ENCODE data around the gene CCDC196.

Gene CCDC196, protein sequence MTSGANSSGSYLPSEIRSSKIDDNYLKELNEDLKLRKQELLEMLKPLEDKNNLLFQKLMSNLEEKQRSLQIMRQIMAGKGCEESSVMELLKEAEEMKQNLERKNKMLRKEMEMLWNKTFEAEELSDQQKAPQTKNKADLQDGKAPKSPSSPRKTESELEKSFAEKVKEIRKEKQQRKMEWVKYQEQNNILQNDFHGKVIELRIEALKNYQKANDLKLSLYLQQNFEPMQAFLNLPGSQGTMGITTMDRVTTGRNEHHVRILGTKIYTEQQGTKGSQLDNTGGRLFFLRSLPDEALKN

DNA sequence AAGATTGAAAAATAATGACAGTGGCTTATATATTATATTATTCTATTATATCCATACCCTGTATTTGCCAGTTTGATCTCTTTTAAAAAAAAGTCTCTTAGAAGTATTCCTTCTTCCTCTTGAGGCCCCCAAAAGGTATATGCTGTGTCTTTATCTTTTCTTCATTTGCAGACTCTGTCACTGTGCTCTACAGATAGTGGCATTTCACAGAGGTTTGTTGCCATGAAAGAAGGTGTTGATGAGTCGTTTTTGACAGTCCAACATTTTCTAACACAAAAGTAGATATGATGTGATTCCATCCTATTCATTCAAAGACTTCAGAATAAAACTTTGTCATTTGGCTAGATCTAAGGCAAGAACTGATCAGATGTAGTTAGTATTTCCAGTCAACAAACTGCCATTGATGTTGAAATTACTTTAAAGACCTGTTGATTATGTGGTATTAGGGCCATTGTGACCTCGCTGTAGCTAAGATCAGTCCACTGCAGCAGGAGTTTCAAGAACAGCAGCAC, at the start of gene CCDC196:
Gene CCDC196 (plus strand): TSS at position 462 of the 512 bp plus-strand sequence. CDS start 132 bp downstream, outside the sequence.
- no peak for DNase-seq (ENCODE audit: low read depth)

DNA sequence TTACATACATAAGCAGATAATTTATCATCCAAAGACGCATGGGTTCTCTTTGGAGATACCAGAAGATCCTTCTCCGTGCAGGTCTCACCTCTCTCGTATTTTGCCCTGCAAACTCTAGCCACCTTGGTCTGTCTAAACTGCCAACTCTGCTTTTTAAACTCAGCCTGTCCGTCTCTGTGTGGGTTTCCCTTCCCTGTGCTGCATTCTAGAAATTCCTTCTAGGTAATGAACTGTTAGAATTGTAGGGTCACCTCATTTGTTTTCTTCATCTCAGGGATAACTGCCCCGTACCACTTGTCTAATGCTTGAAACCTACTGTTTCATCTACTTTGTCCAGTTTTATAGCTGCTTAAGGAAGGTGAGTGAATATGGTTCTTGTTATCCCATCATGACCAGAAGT, 45.4 kb upstream of the CCDC196 start:
- DNase-seq (ENCODE audit: low read depth) = no peak

DNA sequence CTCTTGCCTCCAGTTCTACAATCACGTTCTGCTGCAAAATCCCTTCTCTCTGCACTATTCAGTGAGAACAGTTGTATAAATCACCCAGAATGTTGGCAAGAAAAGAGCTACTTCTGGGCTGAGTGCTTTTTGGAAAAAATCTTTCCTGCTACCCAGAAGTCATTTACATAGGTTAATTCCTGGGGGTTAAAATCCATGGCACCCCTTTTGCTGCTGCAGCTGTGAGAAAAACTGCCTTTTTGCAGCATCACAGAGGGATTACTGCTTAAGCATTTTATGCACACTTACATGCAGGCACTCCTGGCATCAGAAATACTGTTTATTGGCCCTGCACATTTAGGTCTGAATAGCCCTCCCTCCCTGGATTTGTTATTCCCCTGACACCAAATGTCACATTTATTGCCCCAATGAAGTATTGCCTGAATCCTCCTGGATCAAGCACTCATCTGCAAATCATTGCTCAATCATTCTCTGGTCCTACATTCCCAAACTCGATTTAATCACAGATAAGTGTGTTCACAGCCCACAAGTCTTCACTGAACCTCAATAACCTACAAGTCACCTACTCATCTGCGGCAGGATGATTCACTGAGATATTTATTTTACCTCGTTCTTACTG, 43.1 kb upstream of the CCDC196 start:
- no peak for DNase-seq (ENCODE audit: low read depth)

DNA sequence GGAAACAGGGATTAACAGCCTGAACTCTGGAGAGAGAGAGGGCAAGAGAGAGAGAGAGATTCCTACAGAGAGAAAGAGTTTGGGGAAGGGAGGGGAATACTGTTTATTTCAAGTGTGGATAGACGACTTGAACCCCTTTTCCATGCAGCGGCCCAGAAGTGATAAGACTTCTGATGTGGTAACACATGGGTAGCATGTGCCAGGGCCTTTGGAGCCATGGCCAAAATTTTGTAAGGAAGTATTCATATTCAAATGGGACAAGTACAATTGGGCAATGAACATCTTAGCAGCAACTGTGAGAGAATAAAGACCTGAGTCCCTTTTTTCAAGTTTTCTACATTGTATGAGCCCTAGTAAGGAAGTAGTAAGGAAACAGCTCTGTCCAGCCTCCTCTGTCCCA, 42.4 kb upstream of the CCDC196 start:
- DNase-seq (ENCODE audit: low read depth) = no peak

DNA sequence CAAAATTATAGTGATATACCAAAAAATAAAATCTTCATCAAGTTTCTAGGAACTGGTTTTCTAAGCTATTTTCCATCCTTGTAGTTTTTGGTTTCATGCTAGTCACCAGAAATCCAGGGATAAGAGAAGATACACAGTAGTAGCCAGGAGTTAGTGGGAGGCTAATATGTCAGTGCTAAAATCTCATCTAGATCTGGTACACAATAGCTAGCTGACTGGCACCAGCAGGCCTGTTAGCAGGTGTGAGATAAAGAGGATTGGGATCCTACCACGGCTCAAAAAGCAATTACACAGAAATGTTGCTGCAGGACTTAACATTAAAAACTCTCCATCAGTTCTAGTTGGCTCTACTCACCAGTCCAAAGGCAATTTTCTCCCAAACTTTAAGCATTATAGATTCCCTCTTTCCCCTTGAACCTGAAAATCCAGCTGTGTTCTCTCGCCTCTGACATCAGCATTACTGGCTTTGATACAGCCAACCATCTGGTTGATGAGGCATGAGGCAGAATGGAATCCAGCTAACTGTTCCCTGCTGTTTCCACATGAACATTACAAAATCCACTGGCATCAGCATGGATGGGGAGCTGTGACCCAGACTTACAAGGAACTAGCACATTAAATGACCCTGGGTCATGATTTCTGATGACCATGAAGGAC, 41.8 kb upstream of the CCDC196 start:
- DNase-seq (ENCODE audit: low read depth) = no peak

DNA sequence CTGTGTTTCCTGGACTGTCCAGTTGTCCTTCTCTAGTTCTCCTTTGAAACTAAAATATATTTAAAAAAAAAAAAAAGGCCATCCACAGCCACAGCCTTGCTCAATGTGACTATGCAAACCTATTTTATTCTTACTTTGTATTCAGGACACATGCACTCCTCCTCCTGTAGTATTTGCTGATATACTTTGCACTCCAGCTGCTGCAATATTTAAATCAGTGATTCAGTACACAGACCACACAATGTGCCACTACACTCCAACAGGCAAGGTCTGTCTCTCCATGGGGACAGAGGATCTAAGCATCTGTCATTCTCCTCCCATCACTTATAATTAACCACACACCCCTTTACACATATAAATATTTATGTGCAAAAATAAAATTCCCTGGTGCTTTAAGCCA, 40.2 kb upstream of the CCDC196 start:
- DNase-seq (ENCODE audit: low read depth) = no peak

DNA sequence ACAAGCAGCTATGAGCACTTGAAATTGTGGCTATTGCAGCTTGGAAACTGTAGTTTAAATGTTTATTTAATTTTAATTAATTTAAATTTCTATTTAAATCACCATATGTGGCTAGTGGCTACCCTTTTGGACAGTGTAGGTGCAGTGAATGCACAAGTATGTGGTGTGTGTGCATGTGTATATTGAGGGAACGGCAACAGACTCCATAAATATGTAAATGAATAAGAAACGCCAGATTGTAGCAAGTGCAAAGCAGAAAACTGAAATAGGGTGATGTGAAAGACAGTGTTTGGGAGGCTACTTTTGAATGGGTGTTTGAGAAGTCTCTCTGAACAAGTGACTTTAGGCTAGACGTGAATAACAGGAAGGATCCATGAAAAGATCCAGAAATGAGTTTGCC, 32.7 kb upstream of the CCDC196 start:
- DNase-seq (ENCODE audit: low read depth) = no peak

DNA sequence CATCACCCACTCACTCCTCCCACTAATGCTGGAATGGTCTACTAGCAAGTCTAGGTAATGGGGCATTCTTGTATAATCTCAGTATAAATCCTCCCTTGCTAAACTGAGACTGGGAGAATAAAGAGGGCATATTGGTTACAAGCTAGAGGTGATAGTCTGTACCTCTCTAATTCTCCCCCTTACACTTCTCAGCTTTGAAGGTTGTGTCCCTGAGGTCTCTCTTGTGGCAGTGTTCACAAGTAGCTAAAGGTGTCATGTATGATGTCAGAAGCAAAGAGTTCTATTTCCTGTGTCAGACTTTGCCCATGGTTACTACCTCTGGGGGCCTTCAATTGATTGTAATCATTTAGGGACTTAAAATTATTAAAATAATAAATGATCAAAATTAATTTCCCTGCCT, 26.6 kb upstream of the CCDC196 start:
- no peak for DNase-seq (ENCODE audit: low read depth)

DNA sequence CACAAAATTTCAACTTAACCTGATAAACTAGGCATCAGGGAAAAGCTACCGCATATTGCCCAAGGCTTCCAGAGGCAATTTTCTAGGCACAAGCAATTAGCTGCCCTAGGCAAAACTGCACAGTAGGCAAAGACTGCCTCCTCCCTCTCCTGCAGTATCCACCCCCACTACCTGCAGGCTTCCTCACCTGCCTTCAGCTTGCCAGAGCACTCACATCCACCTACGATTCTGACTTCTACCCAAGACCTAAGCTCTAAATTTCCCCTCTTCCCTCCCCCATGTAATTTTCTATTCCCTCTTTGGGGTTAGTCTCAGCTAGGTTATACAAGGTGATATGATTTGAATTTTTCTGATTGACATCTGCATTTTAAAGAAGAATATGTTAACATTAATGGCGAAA, 21.9 kb upstream of the CCDC196 start:
- DNase-seq (ENCODE audit: low read depth) = no peak

DNA sequence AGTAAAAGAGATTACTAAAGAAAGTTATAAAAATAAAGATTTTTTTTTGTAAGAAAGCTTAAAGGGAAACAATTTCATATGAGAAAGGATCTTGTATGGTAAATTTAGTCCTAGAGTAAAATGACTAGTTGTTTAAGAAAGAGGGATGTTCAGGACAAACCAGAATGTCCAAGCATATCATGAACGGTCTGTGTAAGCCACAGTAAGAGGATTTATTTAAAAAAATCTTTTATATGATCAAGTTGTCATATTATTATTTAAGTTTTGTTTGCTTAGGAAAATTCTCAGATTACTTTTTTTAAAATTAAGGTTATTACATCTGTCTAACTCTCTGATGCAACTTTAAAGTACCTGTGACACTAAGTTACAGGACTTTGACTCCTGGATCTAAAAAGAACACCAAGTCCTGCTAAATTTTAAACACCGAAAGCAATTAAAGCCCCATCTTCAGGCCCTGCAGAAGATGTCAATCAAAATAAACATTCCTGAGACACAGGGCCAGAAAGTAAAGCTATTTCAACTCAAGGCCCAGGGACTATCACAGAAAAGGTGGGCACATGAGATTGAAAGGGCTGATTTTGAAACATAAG, 17.3 kb upstream of the CCDC196 start:
- DNase-seq (ENCODE audit: low read depth) = no peak

DNA sequence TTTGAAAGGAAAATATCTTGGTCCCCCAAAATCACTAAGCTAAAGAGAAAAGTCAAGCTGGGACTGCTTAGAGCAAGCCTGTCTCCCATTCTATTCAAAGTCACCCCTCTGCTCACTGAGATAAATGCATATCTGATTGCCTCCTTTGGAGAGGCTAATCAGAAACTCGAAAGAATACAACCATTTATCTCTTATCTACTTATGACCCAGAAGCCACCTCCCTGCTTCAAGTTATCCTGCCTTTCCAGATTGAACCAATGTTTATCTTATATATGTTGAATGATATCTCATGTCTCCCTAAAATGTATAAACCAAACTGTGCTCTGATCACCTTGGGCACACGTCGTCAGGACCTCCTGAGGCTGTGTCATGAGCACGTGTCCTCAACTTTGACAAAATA, 14.6 kb upstream of the CCDC196 start:
- DNase-seq (ENCODE audit: low read depth) = no peak

DNA sequence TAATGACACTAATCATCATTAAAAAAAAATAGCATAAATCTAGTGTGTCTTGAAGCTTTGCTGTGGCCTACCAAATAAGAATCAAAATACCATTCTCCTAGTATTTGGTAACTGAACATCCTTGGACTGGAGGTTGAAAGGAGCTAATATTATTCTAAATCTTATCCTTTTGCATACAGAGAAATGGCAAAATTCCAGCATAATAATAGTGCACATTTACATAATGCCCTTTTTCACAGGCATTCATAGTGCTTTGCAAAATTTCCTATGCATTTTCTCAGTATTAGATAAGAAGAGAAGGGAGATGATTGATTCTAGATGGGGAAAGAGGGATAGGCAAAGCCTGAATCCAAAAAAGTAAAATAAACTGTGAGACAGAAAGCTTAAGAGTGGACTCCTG, 13.9 kb upstream of the CCDC196 start:
- no peak for DNase-seq (ENCODE audit: low read depth)

DNA sequence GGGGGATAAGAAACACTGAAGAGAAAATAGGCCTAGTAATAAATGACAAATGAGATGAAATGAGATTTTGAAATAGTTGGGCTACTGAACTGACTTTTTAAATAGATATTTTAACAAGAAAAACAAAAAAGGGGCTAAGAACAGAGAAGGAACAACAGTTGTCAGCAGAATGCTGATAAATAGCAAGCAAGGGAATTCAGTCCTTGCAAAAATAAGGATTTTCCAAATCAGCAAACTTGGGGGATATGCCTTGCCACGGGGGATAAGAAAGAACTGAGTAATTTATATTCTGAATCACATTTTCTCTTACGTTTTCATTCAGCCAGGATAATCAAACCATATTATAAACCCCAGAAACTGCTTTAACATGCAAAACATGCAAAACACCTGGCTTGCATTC, 12.9 kb upstream of the CCDC196 start:
- DNase-seq (ENCODE audit: low read depth) = no peak

DNA sequence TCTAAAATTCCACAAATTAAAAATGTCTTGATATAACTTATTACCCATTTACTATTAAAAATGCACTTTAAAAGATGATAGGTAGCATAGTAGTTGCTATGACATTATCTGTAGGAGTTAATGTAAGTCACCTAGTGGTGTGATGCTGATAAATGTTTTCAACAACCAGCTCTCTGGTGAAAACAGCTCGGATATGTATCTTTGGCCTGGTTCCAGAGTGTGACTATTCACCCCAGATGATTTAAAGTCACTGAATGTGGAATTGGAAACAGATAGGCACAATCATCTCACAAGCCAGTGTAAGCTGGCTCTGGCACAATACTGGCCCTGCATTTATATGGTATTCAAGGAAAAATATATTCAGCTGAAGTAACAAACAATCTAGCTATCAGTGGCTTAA, 9.2 kb upstream of the CCDC196 start:
- no peak for DNase-seq (ENCODE audit: low read depth)

DNA sequence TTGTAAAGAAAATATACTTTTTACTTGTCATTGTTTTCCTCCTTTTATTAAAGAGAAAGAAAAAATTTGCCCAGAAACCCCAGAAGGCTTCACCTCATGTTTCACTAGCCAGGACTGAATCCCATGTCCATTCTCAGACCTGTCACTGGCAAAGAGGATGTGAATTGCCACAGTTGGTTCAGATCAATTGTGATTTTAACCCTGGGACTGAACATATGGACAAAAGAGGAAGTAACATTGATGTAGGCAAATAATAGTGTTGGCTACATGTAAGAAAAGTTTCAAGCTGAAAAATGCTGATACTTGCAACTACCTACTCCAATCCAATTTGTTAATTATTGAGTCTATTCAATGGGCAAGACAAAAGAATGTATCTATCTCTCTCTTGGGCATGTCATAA, 8.6 kb upstream of the CCDC196 start:
- DNase-seq (ENCODE audit: low read depth) = no peak

DNA sequence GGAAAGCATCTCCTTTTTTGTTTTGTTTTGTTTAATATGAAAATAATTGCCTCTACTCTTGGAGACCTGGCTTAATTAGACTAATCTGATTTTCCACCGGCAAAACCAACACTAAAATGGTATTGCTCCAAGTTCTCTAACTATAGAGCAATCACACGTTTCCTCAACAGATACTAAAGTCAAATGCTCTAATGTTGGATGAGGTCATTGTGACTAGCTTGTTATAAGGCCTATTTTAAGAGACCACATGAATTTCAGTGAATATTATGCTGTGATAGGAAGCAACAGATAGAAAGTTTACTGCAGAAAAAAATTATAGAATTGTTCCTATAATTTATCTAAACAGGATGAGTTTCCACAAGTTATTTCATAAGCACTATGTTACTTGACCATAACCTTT, 3.3 kb upstream of the CCDC196 start:
- no peak for DNase-seq (ENCODE audit: low read depth)

DNA sequence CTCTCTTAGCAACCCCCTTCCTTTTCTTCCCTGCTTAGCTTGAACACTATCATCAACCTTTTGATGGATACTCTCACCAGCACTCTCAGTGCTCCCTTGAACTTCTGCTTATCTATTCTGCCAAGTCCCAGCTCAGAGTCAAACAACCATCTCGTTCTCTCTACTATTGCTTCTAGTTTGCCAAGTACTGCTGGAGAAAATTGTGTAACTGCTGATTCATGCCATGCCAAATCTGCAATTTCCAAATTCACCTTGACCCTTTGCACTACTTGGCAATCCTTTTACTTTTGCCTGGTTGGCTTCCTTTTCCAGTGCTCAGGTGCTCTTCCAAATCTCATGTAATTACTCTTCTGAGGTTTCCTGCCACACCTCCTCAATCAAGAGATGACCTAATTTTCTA, 2.8 kb upstream of the CCDC196 start:
- DNase-seq (ENCODE audit: low read depth) = no peak

DNA sequence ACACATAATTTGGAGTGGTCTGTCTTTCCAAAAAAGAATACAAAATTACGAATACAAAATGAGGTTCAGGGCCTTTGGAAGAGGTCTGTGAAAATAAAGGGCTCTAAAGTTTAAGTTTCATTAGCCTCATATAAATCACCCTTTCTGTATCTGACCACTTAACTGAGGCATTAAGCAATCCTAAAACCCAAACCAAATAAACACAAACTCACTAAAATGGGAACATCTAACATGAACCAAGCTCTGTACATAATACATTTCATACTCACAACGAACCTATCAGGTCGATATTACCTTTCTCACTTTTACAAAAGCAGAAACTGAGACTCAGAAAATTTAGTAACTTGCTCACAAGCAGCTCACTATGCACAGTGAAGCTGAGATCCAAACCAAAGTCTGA, 1.1 kb upstream of the CCDC196 start:
- no peak for DNase-seq (ENCODE audit: low read depth)

DNA sequence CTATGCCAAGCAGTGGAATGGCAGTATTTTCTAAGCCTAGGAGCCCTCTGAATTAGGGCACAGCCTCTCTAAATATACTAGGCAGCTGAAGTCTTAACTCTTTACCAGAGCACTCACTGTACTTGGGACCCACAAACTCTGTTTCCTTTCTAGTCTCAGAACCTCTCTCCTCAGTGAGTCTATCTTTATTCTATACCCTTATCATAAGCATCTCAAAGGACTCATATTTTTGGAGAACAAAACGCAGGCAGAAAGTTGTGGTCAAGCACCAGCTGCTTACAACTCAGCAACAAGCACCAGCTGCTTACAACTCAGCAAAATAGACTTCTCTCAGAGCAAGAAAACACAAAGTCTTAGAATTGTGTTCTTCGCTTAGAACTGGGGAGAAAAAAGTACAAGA, 993 bp downstream of the CCDC196 start:
- DNase-seq (ENCODE audit: low read depth) = no peak

DNA sequence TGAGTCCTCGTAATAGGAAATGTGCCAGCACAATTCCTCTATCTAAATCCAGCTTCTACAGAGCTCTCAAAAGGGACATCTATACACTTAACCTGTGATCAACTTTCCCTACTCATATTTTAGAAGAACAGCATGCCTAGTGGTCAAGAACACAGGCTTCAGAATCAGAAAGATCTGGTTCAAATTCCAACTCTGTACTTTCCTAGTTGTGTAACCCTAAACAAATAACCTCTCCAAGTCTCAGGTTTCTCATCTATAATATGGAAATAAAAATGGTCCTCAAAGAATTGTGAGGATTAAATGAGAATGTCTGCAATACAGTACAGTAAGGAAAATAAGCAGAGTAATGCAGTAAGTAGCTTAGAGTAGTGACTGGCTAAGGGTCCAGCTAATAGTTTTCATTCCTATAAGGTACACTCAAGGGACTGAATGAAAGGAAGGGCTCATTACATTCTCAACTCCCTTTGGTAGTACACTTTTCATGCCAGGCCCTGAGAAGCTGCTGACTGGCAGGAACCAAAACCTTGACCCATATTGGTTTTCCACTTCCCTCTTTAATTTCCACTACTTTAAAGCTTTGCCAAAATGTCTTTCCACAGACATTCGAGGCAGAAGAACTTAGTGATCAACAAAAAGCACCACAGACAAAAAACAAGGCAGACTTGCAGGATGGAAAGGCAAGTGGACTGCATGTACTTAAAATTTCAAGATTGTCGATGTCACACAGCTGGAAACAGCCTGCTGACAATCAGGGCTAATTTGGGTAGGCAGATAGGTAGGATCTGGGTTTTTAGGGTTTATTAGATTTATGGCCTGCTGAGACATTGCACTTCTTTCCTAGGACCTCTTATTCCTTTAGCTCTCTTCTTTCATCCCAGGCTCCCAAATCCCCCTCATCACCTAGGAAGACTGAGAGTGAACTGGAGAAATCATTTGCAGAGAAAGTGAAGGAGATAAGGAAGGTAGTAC, 4.3 kb downstream of the CCDC196 start:
- DNase-seq (ENCODE audit: low read depth) = no peak

DNA sequence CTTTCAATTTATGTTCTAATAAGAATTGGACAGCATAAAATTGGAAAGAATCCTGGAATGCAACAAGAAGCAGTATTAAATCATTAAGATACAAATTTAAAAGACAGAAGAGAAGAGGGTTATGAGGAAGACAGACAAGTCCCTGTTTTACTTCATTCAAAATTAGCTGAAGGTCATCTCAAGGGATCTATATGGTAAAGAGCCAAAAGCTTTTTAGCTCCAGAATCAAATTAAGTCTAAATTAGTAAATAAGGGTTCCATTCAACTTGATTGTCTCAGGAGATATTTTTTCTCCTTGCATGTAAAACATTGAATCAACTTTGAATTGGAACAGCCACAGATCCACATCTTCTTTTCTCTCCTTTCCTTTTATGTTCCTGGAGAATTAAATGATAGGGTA, 7.6 kb downstream of the CCDC196 start:
- DNase-seq (ENCODE audit: low read depth) = no peak
